Endothelial cell (in vitro differentiated cells): Measurements from ENCODE around the gene APELA. TPM values are rescaled to one million over a fixed set of nuclear protein-coding genes. Genes with fewer than 3 reads are reported as not detected.
A peak's percentile ranks its signal among the peaks of the same experiment; 100 is the strongest.

Source experiments
- DNase-seq: peaks from one replicate; pipeline ENCODE4 v3.0.0; 2021; ENCODE audit warnings: low spot score
- H3K27ac Mint-ChIP-seq: one replicate; pipeline ENCODE4 v1.8.0; 2021; ENCODE audit warnings: mixed read lengths, inconsistent platforms; ENCODE audit not compliant: unreplicated experiment
- H3K27me3 Mint-ChIP-seq: one replicate; pipeline ENCODE4 v1.8.0; 2021; ENCODE audit warnings: mild to moderate bottlenecking, moderate library complexity, mixed read lengths, inconsistent platforms; ENCODE audit not compliant: unreplicated experiment
- H3K36me3 Mint-ChIP-seq: one replicate; pipeline ENCODE4 v1.8.0; 2021; ENCODE audit warnings: mild to moderate bottlenecking, low read depth, mixed read lengths, inconsistent platforms; ENCODE audit not compliant: unreplicated experiment
- H3K4me1 Mint-ChIP-seq: one replicate; pipeline ENCODE4 v1.8.0; 2021; ENCODE audit warnings: mild to moderate bottlenecking, mixed read lengths, inconsistent platforms; ENCODE audit not compliant: unreplicated experiment
- H3K4me3 Mint-ChIP-seq: one replicate; pipeline ENCODE4 v1.8.0; 2021; ENCODE audit warnings: mild to moderate bottlenecking, mixed read lengths, inconsistent platforms; ENCODE audit not compliant: unreplicated experiment
- H3K9me3 Mint-ChIP-seq: one replicate; pipeline ENCODE4 v1.8.0; 2021; ENCODE audit warnings: mixed read lengths, inconsistent platforms; ENCODE audit not compliant: unreplicated experiment
- long read RNA-seq: library from polyadenylated mRNA; unstranded; transcript quantifications from one replicate; pipeline ENCODE4 v2.0.0, GENCODE V29; 2020; ENCODE audit not compliant: unreplicated experiment
- total RNA-seq: library from RNA; stranded (reverse); fragmentation: NEBNext Ultra II Directional; extraction: Animal tissue kit (Norgen Biotek cat#: 25700); gene quantifications from one replicate; pipeline ENCODE4 v1.2.1, GENCODE V29; 2021; ENCODE audit not compliant: unreplicated experiment
- TF ChIP-seq, protein P1 (sequence below): fragments of 200-600 bp; sonication (generic); IDR thresholded peaks from one replicate; pipeline ENCODE4 v1.5.0; 2021; ENCODE audit warnings: antibody characterized with exemption; ENCODE audit not compliant: unreplicated experiment

Gene APELA
- total RNA-seq = 0.85 TPM
- long read RNA-seq = 0 reads

GRCh38 chr4:164876700-164877324, at the start of gene APELA:
Gene APELA, plus strand, starts transcription at chr4:164877178. Its CDS starts 154 bp downstream, at chr4:164877332.
- Mint-ChIP-seq H3K4me1 (peaks cover 17% of the 10 kb centered on the region), H3K9me3 (no peaks in the 10 kb centered on the region), H3K27ac (peak within 1 kb of the TSS; percentile 83), H3K27me3 (peaks cover 4% of the 10 kb centered on the region), H3K4me3 (peak within 1 kb of the TSS; percentile 89), H3K36me3 (no peaks in the 10 kb centered on the region)
- TF ChIP-seq, protein P1, sequence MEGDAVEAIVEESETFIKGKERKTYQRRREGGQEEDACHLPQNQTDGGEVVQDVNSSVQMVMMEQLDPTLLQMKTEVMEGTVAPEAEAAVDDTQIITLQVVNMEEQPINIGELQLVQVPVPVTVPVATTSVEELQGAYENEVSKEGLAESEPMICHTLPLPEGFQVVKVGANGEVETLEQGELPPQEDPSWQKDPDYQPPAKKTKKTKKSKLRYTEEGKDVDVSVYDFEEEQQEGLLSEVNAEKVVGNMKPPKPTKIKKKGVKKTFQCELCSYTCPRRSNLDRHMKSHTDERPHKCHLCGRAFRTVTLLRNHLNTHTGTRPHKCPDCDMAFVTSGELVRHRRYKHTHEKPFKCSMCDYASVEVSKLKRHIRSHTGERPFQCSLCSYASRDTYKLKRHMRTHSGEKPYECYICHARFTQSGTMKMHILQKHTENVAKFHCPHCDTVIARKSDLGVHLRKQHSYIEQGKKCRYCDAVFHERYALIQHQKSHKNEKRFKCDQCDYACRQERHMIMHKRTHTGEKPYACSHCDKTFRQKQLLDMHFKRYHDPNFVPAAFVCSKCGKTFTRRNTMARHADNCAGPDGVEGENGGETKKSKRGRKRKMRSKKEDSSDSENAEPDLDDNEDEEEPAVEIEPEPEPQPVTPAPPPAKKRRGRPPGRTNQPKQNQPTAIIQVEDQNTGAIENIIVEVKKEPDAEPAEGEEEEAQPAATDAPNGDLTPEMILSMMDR = no peak
- no peak for DNase-seq

- Mint-ChIP-seq H3K36me3 (no peaks in the 10 kb centered on the region), H3K9me3 (no peaks in the 10 kb centered on the region), H3K27ac (no peak overlapping the region), H3K4me1 (peaks cover 10% of the 10 kb centered on the region), H3K27me3 (no peaks in the 10 kb centered on the region), H3K4me3 (no peak overlapping the region)
- no peak for DNase-seq
- TF ChIP-seq, protein P1 = no peak
Observed at GRCh38 chr4:164828955-164829354, 48.0 kb upstream of the APELA start.

DNA sequence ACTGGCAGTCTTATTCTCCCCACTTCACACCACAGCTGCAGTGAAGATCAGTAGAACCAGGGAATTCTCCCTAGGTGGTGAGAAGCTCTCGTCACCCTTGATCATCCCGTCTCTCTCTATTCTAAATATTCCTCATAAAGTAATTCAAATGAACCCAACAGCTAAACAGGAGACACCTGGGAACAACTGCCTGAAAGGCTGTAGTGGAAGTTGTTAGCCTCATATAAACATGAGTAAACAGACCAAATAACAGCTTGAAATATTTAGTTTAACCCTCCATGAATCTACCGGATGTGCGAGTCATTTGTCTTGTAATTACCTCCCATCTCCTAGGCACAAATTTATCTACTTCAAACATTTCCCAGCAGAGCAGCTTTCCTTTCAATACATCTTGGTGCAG, 30.4 kb upstream of the APELA start:
- Mint-ChIP-seq H3K9me3 (no peaks in the 10 kb centered on the region), H3K36me3 (no peaks in the 10 kb centered on the region), H3K27ac (no peak overlapping the region), H3K27me3 (no peaks in the 10 kb centered on the region), H3K4me1 (no peaks in the 10 kb centered on the region), H3K4me3 (no peak overlapping the region)
- TF ChIP-seq, protein P1 = no peak
- no peak for DNase-seq

- no peaks in the 10 kb centered on the region for H3K36me3 Mint-ChIP-seq
- TF ChIP-seq, protein P1 = no peak
Observed at GRCh38 chr4:164847016-164847415, 30.0 kb upstream of the APELA start.

DNA sequence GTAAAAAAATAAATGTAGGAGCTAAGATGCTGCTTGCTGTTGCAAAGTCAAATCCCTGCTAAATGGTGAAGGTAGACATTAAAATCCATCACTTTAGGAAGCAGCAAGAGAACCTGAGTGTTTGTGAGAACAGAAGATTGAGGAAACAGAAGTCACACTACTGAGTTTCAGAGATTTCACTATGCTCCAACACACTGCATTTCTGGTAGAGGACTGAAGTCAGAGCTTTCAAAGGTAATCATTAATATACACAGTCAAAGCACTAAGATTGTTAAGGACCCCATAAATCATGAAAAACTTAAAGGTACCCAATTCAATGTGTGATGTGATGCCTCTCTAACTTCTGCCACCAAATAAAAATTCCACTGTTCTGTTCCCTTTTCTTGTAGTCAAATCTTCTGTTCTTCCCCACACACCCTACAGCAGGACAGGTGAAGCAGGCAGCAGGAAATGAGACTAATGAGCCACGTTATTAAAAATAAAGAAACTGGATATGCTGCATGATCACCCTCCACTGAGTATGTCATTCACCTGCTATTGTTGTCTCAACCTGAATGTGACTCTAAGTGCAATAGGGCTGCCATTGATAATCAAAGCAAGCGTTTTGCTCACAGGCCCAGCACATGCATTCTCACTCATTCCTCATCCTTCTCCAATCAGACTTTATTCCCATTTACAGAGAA, 28.9 kb upstream of the APELA start:
- H3K4me3 Mint-ChIP-seq = no peak overlapping the region
- H3K27me3 Mint-ChIP-seq = no peaks in the 10 kb centered on the region
- no peaks in the 10 kb centered on the region for H3K9me3 Mint-ChIP-seq
- H3K27ac Mint-ChIP-seq = no peak overlapping the region
- H3K36me3 Mint-ChIP-seq = no peaks in the 10 kb centered on the region
- no peaks in the 10 kb centered on the region for H3K4me1 Mint-ChIP-seq
- TF ChIP-seq, protein P1 = no peak
- DNase-seq = no peak

More at GRCh38 chr4:164847016-164847415, 30.0 kb upstream of the APELA start:
- no peak for DNase-seq
- no peak overlapping the region for H3K4me3 Mint-ChIP-seq
- no peaks in the 10 kb centered on the region for H3K27me3 Mint-ChIP-seq
- no peaks in the 10 kb centered on the region for H3K4me1 Mint-ChIP-seq
- no peak overlapping the region for H3K27ac Mint-ChIP-seq
- no peaks in the 10 kb centered on the region for H3K9me3 Mint-ChIP-seq
